Suprapubic skin (tissue), 3 donors: ENCODE measurements around the gene PAEP.

Experiments
- CTCF ChIP-seq, 2 donors: fragments of 200-600 bp in 1 of 2; fragments of 450-650 bp in 1 of 2; sonication (generic) in 1 of 2; IDR thresholded peaks; one replicate each; pipeline ENCODE4 v1.5.1; 2016 to 2019; ENCODE audit warnings: antibody characterized with exemption in 2 of 2, mild to moderate bottlenecking in 1 of 2, moderate library complexity in 1 of 2
- POLR2AphosphoS5 ChIP-seq, 3 donors: sonication (generic); formaldehyde crosslinking; IDR thresholded peaks; one replicate each; pipeline ENCODE4 v1.6.1; 2017; ENCODE audit warnings: antibody characterized with exemption in 3 of 3

- TF ChIP-seq CTCF (IDR thresholded peaks at IDR 0.05) (no peak), POLR2AphosphoS5 (IDR thresholded peaks at IDR 0.05) (no peak)
Observed at GRCh38 chr9:135596211-135596610, 34.7 kb downstream of the PAEP start.
